GM12892 (cell line): ENCODE data around the gene MYO7B.

Experiments
- POLR2A ChIP-seq: IDR thresholded peaks from 2 replicates; pipeline ENCODE4 v1.6.1; 2011; ENCODE audit warnings: low read depth, low read length, control low read depth
- POLR2AphosphoS5 ChIP-seq: IDR thresholded peaks from 2 replicates; pipeline ENCODE4 v1.6.1; 2011; ENCODE audit warnings: low read depth, low read length, control low read depth

GRCh38 chr2:127626175-127626574 lies 90.7 kb downstream of the MYO7B start:
- TF ChIP-seq POLR2AphosphoS5 (no peak), POLR2A (no peak)
